ENCODE data around the gene SUN1. TPM values are rescaled to one million over a fixed set of nuclear protein-coding genes. Genes with fewer than 3 reads are reported as not detected.

The SUN1 gene
- total and polyA plus RNA-seq, 9 of the 15 experiments (the other 6 are each of a cell fraction or from before 2014, with no cell fraction given): 36.8 to 132 (median 62.3) TPM

GRCh38 chr7:862157-862556, 29.9 kb downstream of the SUN1 start:
- H3K4me2 ChIP-seq (ENCODE audit: insufficient read depth, low read length): no peak overlapping the region
- in situ Hi-C loops (cut with MboI) (no loop called here), intact Hi-C loops (cut with micrococcal nuclease) (no loop called here)
- 0 out of 2 replicates have a peak, but pooled peaks cover 5% of the 10 kb centered on the region for H4K20me1 ChIP-seq (replicated peaks; ENCODE audit: control insufficient read depth, insufficient read depth, low read length)
- POLR2A ChIA-PET: interaction anchor here (0.6 to 1.2 kb wide), 2 partner anchors 11 to 13 kb away, joined by 3 to 4 read pairs; no protein-coding TSS in a partner anchor
- no peak overlapping the region for H3K27ac ChIP-seq (ENCODE audit: extremely low read depth, low read depth, low read length)
- no peak overlapping the region for H3K4me3 ChIP-seq
- H3K9ac ChIP-seq (ENCODE audit: insufficient read depth in 1 of 2, low read depth in 2 of 2, low read length in 2 of 2): no peak overlapping the region
- H2AFZ ChIP-seq (ENCODE audit: low read depth, low read length): no peak overlapping the region
- peaks cover 84% of the 10 kb centered on the region for H3K36me3 ChIP-seq (ENCODE audit: control insufficient read depth, insufficient read depth, low read length)
- 93% methylated on average over 6 of the region's 6 CpGs for WGBS (ENCODE audit: insufficient coverage, low coverage, missing lambda C conversion rate)
- H3K4me1 ChIP-seq (replicated peaks in 1 of 2; ENCODE audit: control insufficient read depth in 2 of 2, insufficient read depth in 2 of 2, low read length in 2 of 2): peaks cover 14 to 24% of the 10 kb centered on the region in 2 experiments; a peak in 4 of 5 replicates
- FAIRE-seq (peak; percentile 11), DNase-seq (ENCODE audit: extremely low read depth in 1 of 4, low spot score in 3 of 4) (no peak), ATAC-seq (no peak)
- no peaks in the 10 kb centered on the region for H3K79me2 ChIP-seq (ENCODE audit: control insufficient read depth, insufficient read depth, low read length)
- CTCF ChIA-PET (ENCODE audit: low intra/inter-chr PET ratio): no interaction called here
- BruUV-seq (replicated peaks): no TSS peak
- H3K9me1 ChIP-seq (ENCODE audit: control insufficient read depth, insufficient read depth, low read length): peaks cover 4% of the 10 kb centered on the region
- no peaks in the 10 kb centered on the region for H3K9me3 ChIP-seq (replicated peaks; ENCODE audit: control insufficient read depth, insufficient read depth, low read depth, low read length)
- H3K27me3 ChIP-seq (ENCODE audit: control insufficient read depth in 2 of 2, insufficient read depth in 2 of 2, low read length in 2 of 2): no peaks in the 10 kb centered on the region
- no peak for TF ChIP-seq BRD9 (IDR thresholded peaks at IDR 0.05; ENCODE audit: low read depth, partially characterized antibody)
- TF ChIP-seq ZNF431 (CRISPR knock-in tag; IDR thresholded peaks at IDR 0.05): no peak
- TF ChIP-seq SP1 (CRISPR knock-in tag; IDR thresholded peaks at IDR 0.05): no peak
- TF ChIP-seq COPS2 (conservative IDR thresholded peaks at IDR 0.05): no peak
- no peak for TF ChIP-seq MYC (IDR thresholded peaks at IDR 0.05; ENCODE audit: low read depth, low read length)
- no peak for TF ChIP-seq MYC (CRISPR knock-in tag; IDR thresholded peaks at IDR 0.05; ENCODE audit: borderline replicate concordance, low read depth)
- no peak for TF ChIP-seq ZNF184 (CRISPR knock-in tag; IDR thresholded peaks at IDR 0.05)
- TF ChIP-seq CXXC5 (CRISPR knock-in tag; IDR thresholded peaks at IDR 0.05): no peak
- TF ChIP-seq ZC3H8 (IDR thresholded peaks at IDR 0.05): no peak
- TF ChIP-seq RBBP5 (IDR thresholded peaks at IDR 0.05; ENCODE audit: borderline replicate concordance, insufficient read depth, low read length, poor library complexity, severe bottlenecking): no peak
- TF ChIP-seq ZBTB40 (IDR thresholded peaks at IDR 0.05): no peak
- TF ChIP-seq ZBTB40 (CRISPR knock-in tag; IDR thresholded peaks at IDR 0.05): no peak
- TF ChIP-seq NR2C1 (IDR thresholded peaks at IDR 0.05): no peak
- TF ChIP-seq NR2C1 (tag; IDR thresholded peaks at IDR 0.05): no peak
- TF ChIP-seq BRCA1 (IDR thresholded peaks at IDR 0.05): no peak
- TF ChIP-seq BRCA1 (CRISPR knock-in tag; IDR thresholded peaks at IDR 0.05): no peak
- TF ChIP-seq TRIM28 (IDR thresholded peaks at IDR 0.05): no peak
- no peak for TF ChIP-seq ZNF143 (CRISPR knock-in tag; IDR thresholded peaks at IDR 0.05)
